ENCODE data around the gene SHC2.

- TF ChIP-seq POLR2A (IDR thresholded peaks at IDR 0.05; ENCODE audit: low read depth, low read length) (no peak), POLR2AphosphoS5 (IDR thresholded peaks at IDR 0.05; ENCODE audit: low read depth, low read length) (no peak)
Measured at GRCh38 chr19:400976-401865, 59.6 kb downstream of the SHC2 start.

All from GM12892 (cell line).